A549 (cell line): Measurements from ENCODE around the gene CNTN5. TPM values are rescaled to one million over a fixed set of nuclear protein-coding genes. Genes with fewer than 3 reads are reported as not detected.

Experiments used
- ATAC-seq, 2 experiments: fragments of 200-7000 bp in 1 of 2; fragments of >200 bp in 1 of 2; cut with Nextera tagmentation in 1 of 2; cut with Tn5 transposase in 1 of 2; 3 replicates each; pipeline versions ENCODE4 v1.8.0 to v1.9.1; 2018 to 2020; ENCODE audit warnings: mild to moderate bottlenecking in 1 of 2, moderate library complexity in 1 of 2
- CTCF ChIA-PET: fragments of 300-600 bp; sonication (Branson Sonifier 250); formaldehyde crosslinking; extraction: SDS; loops from one replicate; lab custom pipeline; 2021; ENCODE audit warnings: antibody characterized with exemption, inconsistent platforms; lab: Yijun Ruan, JAX
- POLR2A ChIA-PET: fragments of 350-600 bp; formaldehyde crosslinking; extraction: SDS; loops from one replicate; lab custom pipeline; 2021; ENCODE audit warnings: antibody characterized with exemption, inconsistent platforms; lab: Yijun Ruan, JAX
- DNase-seq, 2 experiments: peaks; one replicate each; pipeline versions ENCODE4 v3.0.0 to v3.0.0-alpha.2; 2011 to 2016; ENCODE audit warnings: low read depth in 1 of 2, low spot score in 1 of 2
- FAIRE-seq: peaks from 2 replicates; lab custom pipeline; 2011; peaks lifted over from hg19 to GRCh38; lab: Jason Lieb, UNC
- H3K27ac ChIP-seq, 2 experiments: fragments of >200 bp; sonication (Bioruptor Twin); formaldehyde crosslinking; 3 replicates each; pipeline ENCODE4 v1.5.1; 2016 to 2017
- H3K4me1 ChIP-seq: fragments of >200 bp; sonication (Bioruptor Twin); formaldehyde crosslinking; 3 replicates; pipeline ENCODE4 v1.6.1; 2016
- H3K4me2 ChIP-seq: fragments of >200 bp; sonication (Bioruptor Twin); formaldehyde crosslinking; 3 replicates; pipeline ENCODE4 v1.6.1; 2016
- H3K4me3 ChIP-seq: fragments of >200 bp; sonication (Bioruptor Twin); formaldehyde crosslinking; 3 replicates; pipeline ENCODE4 v1.5.1; 2016
- H3K9me3 ChIP-seq: fragments of >200 bp; sonication (Bioruptor Twin); formaldehyde crosslinking; 3 replicates; pipeline ENCODE4 v1.6.1; 2016
- BCL3 ChIP-seq: fragments of >200 bp; sonication (Bioruptor Twin); formaldehyde crosslinking; IDR thresholded peaks from 3 replicates; pipeline ENCODE4 v1.6.1; 2016
- CBX2 ChIP-seq: fragments of 200-600 bp; sonication (generic); IDR thresholded peaks from 2 replicates; pipeline ENCODE4 v1.6.1; 2016; ENCODE audit warnings: low read depth, mild to moderate bottlenecking, borderline replicate concordance
- CBX8 ChIP-seq: fragments of 200-600 bp; sonication (generic); IDR thresholded peaks from 2 replicates; pipeline ENCODE4 v1.6.1; 2016
- CEBPB ChIP-seq, 2 experiments: fragments of >200 bp in 1 of 2; sonication (Bioruptor Twin) in 1 of 2; formaldehyde crosslinking in 1 of 2; IDR thresholded peaks; 2 replicates each; pipeline ENCODE4 v1.6.1; 2012 to 2016
- EHF ChIP-seq: fragments of 250-450 bp; sonication (Bioruptor Pico); IDR thresholded peaks from 2 replicates; pipeline ENCODE4 v1.5.0; 2020; ENCODE audit warnings: mild to moderate bottlenecking
- FOSB ChIP-seq: fragments of 250-450 bp; sonication (Bioruptor Pico); IDR thresholded peaks from 2 replicates; pipeline ENCODE4 v1.5.0; 2020; ENCODE audit warnings: mild to moderate bottlenecking, moderate library complexity
- FOSL2 ChIP-seq, 2 experiments: fragments of 450-650 bp in 1 of 2; fragments of >200 bp in 1 of 2; sonication (Bioruptor Twin) in 1 of 2; formaldehyde crosslinking; IDR thresholded peaks; 2 replicates each; pipeline versions ENCODE4 v1.5.0 to v1.6.1; 2016 to 2020; ENCODE audit warnings: mild to moderate bottlenecking in 1 of 2, moderate library complexity in 1 of 2
- GATA3 ChIP-seq: IDR thresholded peaks from 2 replicates; pipeline ENCODE4 v1.6.1; 2012; ENCODE audit warnings: borderline replicate concordance
- HEYL ChIP-seq: fragments of 250-450 bp; sonication (Bioruptor Pico); IDR thresholded peaks from 2 replicates; pipeline ENCODE4 v1.8.0; 2021; ENCODE audit warnings: mild to moderate bottlenecking, moderate library complexity
- HMGXB4 ChIP-seq: fragments of 250-450 bp; sonication (Bioruptor Pico); IDR thresholded peaks from 2 replicates; pipeline ENCODE4 v1.5.0; 2021; ENCODE audit warnings: mild to moderate bottlenecking, moderate library complexity, borderline replicate concordance
- JUN ChIP-seq, 2 experiments: fragments of >200 bp; sonication (Bioruptor Twin); formaldehyde crosslinking; IDR thresholded peaks; 2 replicates in 1 of 2; 3 replicates in 1 of 2; pipeline ENCODE4 v1.6.1; 2016 to 2017
- MAX ChIP-seq: IDR thresholded peaks from 2 replicates; pipeline ENCODE4 v1.6.1; 2012
- NFE2L2 ChIP-seq: fragments of 150-350 bp; conservative IDR thresholded peaks from 2 replicates; pipeline ENCODE4 v1.6.1; 2014; ENCODE audit warnings: low read length
- PHF8 ChIP-seq: fragments of 200-600 bp; sonication (generic); IDR thresholded peaks from 2 replicates; pipeline ENCODE4 v1.6.1; 2016; ENCODE audit warnings: low read depth, mild to moderate bottlenecking, antibody characterized with exemption, moderate library complexity, borderline replicate concordance
- POLR2A ChIP-seq: IDR thresholded peaks from 2 replicates; pipeline ENCODE4 v1.6.1; 2012; ENCODE audit warnings: mild to moderate bottlenecking, low read length
- RAD21 ChIP-seq, 2 experiments: fragments of >200 bp in 1 of 2; sonication (Bioruptor Twin) in 1 of 2; formaldehyde crosslinking in 1 of 2; IDR thresholded peaks in 1 of 2; conservative IDR thresholded peaks in 1 of 2; 2 replicates in 1 of 2; 3 replicates in 1 of 2; pipeline ENCODE4 v1.6.1; 2012 to 2018; ENCODE audit warnings: inconsistent platforms in 1 of 2
- RCOR1 ChIP-seq: fragments of 150-350 bp; IDR thresholded peaks from 2 replicates; pipeline ENCODE4 v1.6.1; 2014; ENCODE audit warnings: antibody characterized with exemption, low read length, low read depth
- REST ChIP-seq: fragments of 200-600 bp; sonication (generic); IDR thresholded peaks from 2 replicates; pipeline ENCODE4 v1.6.1; 2016; ENCODE audit warnings: antibody characterized with exemption, mild to moderate bottlenecking, moderate library complexity
- RNF2 ChIP-seq: fragments of 200-600 bp; sonication (generic); IDR thresholded peaks from 2 replicates; pipeline ENCODE4 v1.6.1; 2016; ENCODE audit warnings: low read depth, mild to moderate bottlenecking, antibody characterized with exemption, moderate library complexity, borderline replicate concordance
- TFCP2L1 ChIP-seq: fragments of 250-450 bp; sonication (Bioruptor Pico); IDR thresholded peaks from 2 replicates; pipeline ENCODE4 v1.5.0; 2021; ENCODE audit warnings: mild to moderate bottlenecking
- TP53 ChIP-seq: fragments of 250-450 bp; sonication (Bioruptor Pico); IDR thresholded peaks from 2 replicates; pipeline ENCODE4 v1.5.0; 2021; ENCODE audit warnings: mild to moderate bottlenecking, moderate library complexity
- USF2 ChIP-seq: fragments of 450-650 bp; IDR thresholded peaks from 2 replicates; pipeline ENCODE4 v1.6.1; 2014; ENCODE audit warnings: antibody characterized with exemption
- WGBS: methylation state at CpG from one replicate; pipeline ENCODE4 v1.1.6; 2017; ENCODE audit errors: missing lambda C conversion rate; 5-methylcytosine and 5-hydroxymethylcytosine counted together
- polyA plus RNA-seq, 4 experiments: library from polyadenylated mRNA; depleted of rRNA in 3 of 4; stranded (reverse); fragments of >200 nt; fragmentation: RNase III in 1 of 4; extraction: RNeasy Plus Mini Kit Qiagen cat#74134 plus additional on column Dnase treatment in 1 of 4; gene quantifications; 2 replicates in 3 of 4; 3 replicates in 1 of 4; pipeline ENCODE4 v1.2.3, GENCODE V29; 2011 to 2017

The CNTN5 gene
- polyA plus RNA-seq, 2 of the 4 experiments (the other 2 are of a cell fraction): 0.08 TPM; not detected in 1

GRCh38 chr11:99535406-99535805, 514.7 kb downstream of the CNTN5 start:
- no peak for TF ChIP-seq REST
- no peak for TF ChIP-seq HEYL (CRISPR knock-in tag)
- no peak for TF ChIP-seq HMGXB4
- no peak for TF ChIP-seq CEBPB (IDR thresholded peaks at IDR 0.05)
- TF ChIP-seq FOSL2 (IDR thresholded peaks at IDR 0.05): no peak
- no peak for TF ChIP-seq FOSL2 (CRISPR knock-in tag; IDR thresholded peaks at IDR 0.05)
- no peak for TF ChIP-seq PHF8
- no peak for TF ChIP-seq POLR2A
- no peak for TF ChIP-seq NFE2L2
- whole genome bisulfite sequencing: 80% methylated on average over 1 of the region's 1 CpG
- DNase-seq (no peak), FAIRE-seq (no peak), ATAC-seq (no peak)
- Histone ChIP-seq H3K4me2 (peak overlapping the region; percentile 53), H3K4me3 (no peak overlapping the region), H3K4me1 (peaks cover 20% of the 10 kb centered on the region), H3K27ac (no peak overlapping the region), H3K9me3 (no peaks in the 10 kb centered on the region)
- POLR2A ChIA-PET: no interaction called here
- CTCF ChIA-PET: no interaction called here

- no peak for FAIRE-seq
- Histone ChIP-seq H3K4me3 (no peak overlapping the region), H3K4me1 (peaks cover 20% of the 10 kb centered on the region), H3K9me3 (no peaks in the 10 kb centered on the region), H3K27ac (no peak overlapping the region), H3K4me2 (peak overlapping the region; percentile 53)
- no peak for ATAC-seq
- ChIA-PET CTCF (no interaction called here), POLR2A (no interaction called here)
- 5% methylated on average over 2 of the region's 2 CpGs for WGBS
- no peak for TF ChIP-seq TFCP2L1 (CRISPR knock-in tag)
- TF ChIP-seq RNF2: no peak
- no peak for TF ChIP-seq REST
- no peak for TF ChIP-seq BCL3
- TF ChIP-seq JUN (IDR thresholded peaks at IDR 0.05): no peak
- TF ChIP-seq GATA3: no peak
- no peak for TF ChIP-seq CBX8
- no peak for TF ChIP-seq RAD21 (conservative IDR thresholded peaks at IDR 0.05 in 1 of 2, IDR thresholded peaks at IDR 0.05 in 1 of 2)
- no peak for TF ChIP-seq MAX
- TF ChIP-seq FOSB (CRISPR knock-in tag): no peak
- TF ChIP-seq RCOR1: no peak
- no peak for TF ChIP-seq USF2
- TF ChIP-seq TP53: no peak
- no peak for TF ChIP-seq EHF (CRISPR knock-in tag)
- TF ChIP-seq CBX2: no peak
- no peak for TF ChIP-seq HEYL (CRISPR knock-in tag)
- no peak for DNase-seq
Observed at GRCh38 chr11:99535819-99536218, 515.1 kb downstream of the CNTN5 start.
